ENCODE results near the gene GRIN2A. TPM values are rescaled to one million over a fixed set of nuclear protein-coding genes. Genes with fewer than 3 reads are reported as not detected.
A peak's percentile ranks its signal among the peaks of the same experiment; 100 is the strongest.

GRIN2A gene
- total and polyA plus RNA-seq, 2 of the 13 experiments (the other 11 are each of a cell fraction or from before 2014, with no cell fraction given) = not detected

GRCh38 chr16:9996221-9996620 lies 186.0 kb downstream of the GRIN2A start (continued):
- no peak for TF ChIP-seq ETV5 (CRISPR knock-in tag; IDR thresholded peaks at IDR 0.05; ENCODE audit: borderline replicate concordance)
- no peak for TF ChIP-seq CERS6 (CRISPR knock-in tag; IDR thresholded peaks at IDR 0.05)
- TF ChIP-seq ARHGAP35 (CRISPR knock-in tag; IDR thresholded peaks at IDR 0.05; ENCODE audit: borderline replicate concordance) = no peak
- TF ChIP-seq ZNF34 (CRISPR knock-in tag; IDR thresholded peaks at IDR 0.05; ENCODE audit: borderline replicate concordance) = no peak
- no peak for TF ChIP-seq ZNF331 (CRISPR knock-in tag; IDR thresholded peaks at IDR 0.05)
- TF ChIP-seq HCFC1 (IDR thresholded peaks at IDR 0.05; ENCODE audit: low read depth, low read length) = no peak

- no peak overlapping the region for H2AFZ ChIP-seq (ENCODE audit: low read length)
- FAIRE-seq = no peak
- H3K4me2 ChIP-seq (ENCODE audit: low read depth, low read length) = no peak overlapping the region
- in situ Hi-C loops (cut with HindIII; ENCODE audit: extremely low pct_ligation_motif_present, low pct_unique_long_range_greater_than_20kb) = no loop called here
- no peak for DNase-seq (ENCODE audit: low spot score)
- no peaks in the 10 kb centered on the region for H3K27me3 ChIP-seq (ENCODE audit: control insufficient read depth in 1 of 2, insufficient read depth in 2 of 2, low read length in 2 of 2)
- no peak overlapping the region for H3K9ac ChIP-seq (ENCODE audit: insufficient read depth, low read depth, low read length)
- TF ChIP-seq ZNF841 (CRISPR knock-in tag; IDR thresholded peaks at IDR 0.05; ENCODE audit: borderline replicate concordance) (no peak), NCOR1 (IDR thresholded peaks at IDR 0.05; ENCODE audit: borderline replicate concordance, low read length) (no peak), MAFF (IDR thresholded peaks at IDR 0.05; ENCODE audit: low read depth, low read length) (peak; percentile 48), RORA (CRISPR knock-in tag; IDR thresholded peaks at IDR 0.05) (no peak), MAFK (conservative IDR thresholded peaks at IDR 0.05 in 1 of 2, IDR thresholded peaks at IDR 0.05 in 1 of 2; ENCODE audit: low read length in 2 of 2) (peak; percentile 61 to 65)
- BruUV-seq (replicated peaks) = no TSS peak
- 27% methylated on average over 7 of the region's 7 CpGs for whole genome bisulfite sequencing (ENCODE audit: low lambda C conversion rate)
- no peak overlapping the region for H3K4me3 ChIP-seq (replicated peaks in 1 of 3; ENCODE audit: insufficient read depth in 1 of 3, low read depth in 2 of 3, low read length in 3 of 3)
- intact Hi-C loops (cut with micrococcal nuclease; ENCODE audit: unreplicated experiment) = no loop called here
- no peaks in the 10 kb centered on the region for H4K20me1 ChIP-seq (ENCODE audit: insufficient read depth, low read length)
- ChIA-PET POLR2A (no interaction called here), CTCF (ENCODE audit: low intra/inter-chr PET ratio, low total read pairs) (no interaction called here)
- H3K27ac ChIP-seq (ENCODE audit: extremely low read length, insufficient read depth, low read length) = no peak overlapping the region
- no peaks in the 10 kb centered on the region for H3K36me3 ChIP-seq (replicated peaks in 1 of 2; ENCODE audit: control insufficient read depth in 1 of 2, insufficient read depth in 2 of 2, low read length in 2 of 2)
- no peak for ATAC-seq
- no peaks in the 10 kb centered on the region for H3K4me1 ChIP-seq (ENCODE audit: insufficient read depth, low read length)
- no peaks in the 10 kb centered on the region for H3K9me3 ChIP-seq (ENCODE audit: low read length)
- no peaks in the 10 kb centered on the region for H3K79me2 ChIP-seq (ENCODE audit: insufficient read depth, low read length)
These were observed 189.8 kb downstream of the GRIN2A start for GRCh38 chr16:9992441-9992840.

Data from HepG2 (cell line).